ENCODE results near the gene SDF2L1. TPM values are rescaled to one million over a fixed set of nuclear protein-coding genes. Genes with fewer than 3 reads are reported as not detected.
"Not testable (repeated sequence)": the region's sequence is repeated elsewhere in the genome, so short reads cannot be mapped to it uniquely, and the experiment has no call there.

The SDF2L1 gene
- polyA plus RNA-seq, 1 experiment, result 12.6 TPM

GRCh38 chr22:21673534-21674321, 31.6 kb downstream of the SDF2L1 start:
- POLR2A ChIA-PET, result no interaction called here
- Histone ChIP-seq H3K27me3 (ENCODE audit: control insufficient read depth, insufficient read depth, low read length) (no peaks in the 10 kb centered on the region), H3K9me3 (ENCODE audit: control insufficient read depth, insufficient read depth, low read length) (no peaks in the 10 kb centered on the region; the same call in 1 of the 2 replicates), H3K27ac (ENCODE audit: low read depth, low read length) (no peak overlapping the region), H3K4me3 (ENCODE audit: low read depth, low read length) (no peak overlapping the region)
- TF ChIP-seq CTCF (IDR thresholded peaks at IDR 0.05; ENCODE audit: low read depth, low read length), result no peak
- CTCF ChIA-PET, result no interaction called here
- DNase-seq (ENCODE audit: low read depth, low spot score), result no peak

- CTCF ChIA-PET, result interaction anchor here (0.6 kb wide), 1 partner anchor 8 kb away, joined by 6 read pairs; no protein-coding TSS in a partner anchor
- POLR2A ChIA-PET, result no interaction called here
- no peaks in the 10 kb centered on the region for H3K27me3 ChIP-seq (ENCODE audit: control insufficient read depth, insufficient read depth, low read length)
- no peak for DNase-seq (ENCODE audit: low read depth, low spot score)
- H3K4me3 ChIP-seq (ENCODE audit: low read depth, low read length), result no peak overlapping the region
- TF ChIP-seq CTCF (IDR thresholded peaks at IDR 0.05; ENCODE audit: low read depth, low read length), result no peak
- no peak overlapping the region for H3K27ac ChIP-seq (ENCODE audit: low read depth, low read length)
- H3K9me3 ChIP-seq (ENCODE audit: control insufficient read depth, insufficient read depth, low read length), result no peaks in the 10 kb centered on the region; the same call in 1 of the 2 replicates
Measured at GRCh38 chr22:21674638-21675245, 32.6 kb downstream of the SDF2L1 start.

- Histone ChIP-seq H3K9me3 (ENCODE audit: control insufficient read depth, insufficient read depth, low read length) (no peaks in the 10 kb centered on the region; the same call in 1 of the 2 replicates), H3K27me3 (ENCODE audit: control insufficient read depth, insufficient read depth, low read length) (no peaks in the 10 kb centered on the region), H3K4me3 (ENCODE audit: low read depth, low read length) (no peak overlapping the region), H3K27ac (ENCODE audit: low read depth, low read length) (no peak overlapping the region)
- ChIA-PET POLR2A (no interaction called here), CTCF (no interaction called here)
- no peak for TF ChIP-seq CTCF (IDR thresholded peaks at IDR 0.05; ENCODE audit: low read depth, low read length)
- DNase-seq (ENCODE audit: low read depth, low spot score), result no peak
Measured at GRCh38 chr22:21677606-21678443, 35.7 kb downstream of the SDF2L1 start.

DNA sequence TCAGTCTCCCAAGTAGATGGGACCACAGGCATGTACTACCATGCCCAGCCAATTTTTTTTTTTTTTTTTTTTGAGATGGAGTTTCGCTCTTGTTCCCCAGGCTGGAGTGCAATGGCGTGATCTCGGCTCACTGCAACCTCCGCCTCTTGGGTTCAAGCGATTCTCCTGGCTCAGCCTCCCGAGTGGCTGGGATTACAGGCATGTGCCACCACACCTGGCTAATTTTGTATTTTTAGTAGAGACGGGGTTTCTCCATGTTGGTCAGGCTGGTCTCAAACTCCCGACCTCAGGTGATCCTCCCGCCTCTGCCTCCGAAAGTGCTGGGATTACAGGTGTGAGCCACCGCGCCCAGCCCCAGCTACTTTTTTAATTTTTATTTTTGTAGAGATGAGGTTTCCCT, 36.7 kb downstream of the SDF2L1 start:
- H3K4me3 ChIP-seq (ENCODE audit: low read depth, low read length); H3K27me3 ChIP-seq (ENCODE audit: control insufficient read depth, insufficient read depth, low read length); DNase-seq (ENCODE audit: low read depth, low spot score); H3K9me3 ChIP-seq (ENCODE audit: control insufficient read depth, insufficient read depth, low read length); POLR2A ChIA-PET; CTCF ChIA-PET; H3K27ac ChIP-seq (ENCODE audit: low read depth, low read length): not testable (repeated sequence)

DNA sequence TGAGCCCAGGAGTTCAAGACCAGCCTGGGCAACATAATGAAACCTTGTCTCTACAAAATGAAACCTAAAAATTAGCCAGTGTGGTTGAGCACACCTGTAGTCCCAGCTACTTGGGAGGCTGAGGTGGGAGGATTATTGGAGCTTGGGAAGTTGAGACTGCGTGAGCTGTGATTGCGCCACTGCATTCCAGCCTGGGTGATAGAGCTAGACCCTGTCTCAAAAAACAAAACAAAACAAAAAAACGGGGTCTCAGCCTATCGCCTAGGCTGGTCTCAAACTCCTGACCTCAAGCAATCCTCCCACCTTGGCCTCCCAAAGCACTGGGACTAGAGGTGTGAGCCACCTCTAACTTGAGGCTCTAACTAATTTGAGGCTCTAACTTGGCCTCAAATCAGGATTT, 37.3 kb downstream of the SDF2L1 start:
- no peak for TF ChIP-seq CTCF (IDR thresholded peaks at IDR 0.05; ENCODE audit: low read depth, low read length)
- no peak for DNase-seq (ENCODE audit: low read depth, low spot score)
- Histone ChIP-seq H3K27me3 (ENCODE audit: control insufficient read depth, insufficient read depth, low read length) (no peaks in the 10 kb centered on the region), H3K27ac (ENCODE audit: low read depth, low read length) (no peak overlapping the region), H3K9me3 (ENCODE audit: control insufficient read depth, insufficient read depth, low read length) (no peaks in the 10 kb centered on the region; the same call in 1 of the 2 replicates), H3K4me3 (ENCODE audit: low read depth, low read length) (no peak overlapping the region)
- POLR2A ChIA-PET, result no interaction called here
- CTCF ChIA-PET, result no interaction called here
